IMR-90 (cell line): ENCODE results near the gene ME3. TPM values are rescaled to one million over a fixed set of nuclear protein-coding genes. Genes with fewer than 3 reads are reported as not detected.

ENCODE experiments used
- ATAC-seq: fragments of 200-7000 bp; cut with Tn5 transposase; 2 replicates; pipeline ENCODE4 v1.9.1; 2020; ENCODE audit warnings: low read depth, mild to moderate bottlenecking, moderate library complexity
- BruUV-seq: library from RNA; stranded (reverse); fragments of 400-500 nt; replicated peaks from 2 replicates; lab custom pipeline; 2021; lab: Mats Ljungman, UMichigan
- CTCF ChIA-PET: fragments of 300-600 bp; formaldehyde crosslinking; extraction: SDS; loops from one replicate; lab custom pipeline; 2021; ENCODE audit warnings: antibody characterized with exemption; lab: Yijun Ruan, JAX
- POLR2A ChIA-PET: fragments of 300-600 bp; sonication (Branson Sonifier 250); formaldehyde crosslinking; loops from one replicate; lab custom pipeline; 2022; ENCODE audit warnings: antibody characterized with exemption; ENCODE audit not compliant: unreplicated experiment; lab: Charles Lee
- DNase-seq: peaks from one replicate; pipeline ENCODE4 v3.0.0; 2013
- H2AFZ ChIP-seq: replicated peaks from 2 replicates; pipeline ENCODE3; 2013; ENCODE audit warnings: low read length, mild to moderate bottlenecking; ENCODE audit not compliant: poor library complexity
- H2AK5ac ChIP-seq: 2 replicates; pipeline ENCODE4 v1.6.1; 2013; ENCODE audit warnings: low read depth, low read length, inconsistent platforms
- H2AK9ac ChIP-seq: replicated peaks from 2 replicates; pipeline ENCODE3; 2013; ENCODE audit warnings: mild to moderate bottlenecking, low read depth, low read length, moderate library complexity; ENCODE audit not compliant: poor library complexity
- H2BK120ac ChIP-seq: 2 replicates; pipeline ENCODE4 v1.6.1; 2013; ENCODE audit warnings: low read depth, low read length, inconsistent platforms
- H2BK15ac ChIP-seq: 3 replicates; pipeline ENCODE4 v1.6.1; 2013; ENCODE audit warnings: low read depth, low read length, inconsistent platforms
- H2BK20ac ChIP-seq: 2 replicates; pipeline ENCODE4 v1.6.1; 2013; ENCODE audit warnings: low read depth, mild to moderate bottlenecking, inconsistent platforms, low read length, moderate library complexity
- H2BK5ac ChIP-seq: 2 replicates; pipeline ENCODE4 v1.6.1; 2013; ENCODE audit warnings: mild to moderate bottlenecking, low read depth, low read length, inconsistent platforms; ENCODE audit not compliant: poor library complexity, severe bottlenecking
- H3K14ac ChIP-seq: replicated peaks from 2 replicates; pipeline ENCODE4 v1.6.1; 2013; ENCODE audit warnings: low read depth, low read length, inconsistent platforms
- H3K18ac ChIP-seq: 2 replicates; pipeline ENCODE4 v1.6.1; 2013; ENCODE audit warnings: low read depth, low read length, control low read depth
- H3K23ac ChIP-seq: 2 replicates; pipeline ENCODE4 v1.6.1; 2013; ENCODE audit warnings: low read depth, low read length, inconsistent platforms
- H3K27ac ChIP-seq: 2 replicates; pipeline ENCODE4 v1.5.1; 2013; ENCODE audit warnings: mild to moderate bottlenecking, control low read depth, low read length; ENCODE audit not compliant: insufficient read depth
- H3K27me3 ChIP-seq: 2 replicates; pipeline ENCODE4 v1.6.1; 2013; ENCODE audit warnings: low read length; ENCODE audit not compliant: control insufficient read depth, insufficient read depth
- H3K36me3 ChIP-seq: 2 replicates; pipeline ENCODE4 v1.6.1; 2013; ENCODE audit warnings: low read length, mixed read lengths; ENCODE audit not compliant: control insufficient read depth, insufficient read depth
- H3K4ac ChIP-seq: 2 replicates; pipeline ENCODE4 v1.6.1; 2013; ENCODE audit warnings: low read depth, low read length, inconsistent platforms
- H3K4me1 ChIP-seq: 2 replicates; pipeline ENCODE4 v1.6.1; 2013; ENCODE audit warnings: low read length, mixed read lengths; ENCODE audit not compliant: control insufficient read depth, insufficient read depth
- H3K4me2 ChIP-seq: 2 replicates; pipeline ENCODE4 v1.6.1; 2013; ENCODE audit warnings: low read depth, mild to moderate bottlenecking, control low read depth, low read length, moderate library complexity
- H3K4me3 ChIP-seq: 2 replicates; pipeline ENCODE4 v1.5.1; 2013; ENCODE audit warnings: low read depth, mild to moderate bottlenecking, control low read depth, low read length, moderate library complexity; ENCODE audit not compliant: insufficient read depth
- H3K56ac ChIP-seq: 2 replicates; pipeline ENCODE4 v1.6.1; 2013; ENCODE audit warnings: low read length, inconsistent platforms; ENCODE audit not compliant: insufficient read depth; ENCODE audit errors: extremely low read depth
- H3K79me1 ChIP-seq, 2 experiments: 2 replicates each; pipeline ENCODE4 v1.6.1; 2013; ENCODE audit warnings: low read length in 2 of 2, inconsistent platforms in 1 of 2, low read depth in 1 of 2
- H3K9ac ChIP-seq: 2 replicates; pipeline ENCODE4 v1.6.1; 2013; ENCODE audit warnings: low read depth, low read length, control low read depth
- H3K9me1 ChIP-seq: 2 replicates; pipeline ENCODE4 v1.6.1; 2013; ENCODE audit warnings: low read length, inconsistent platforms; ENCODE audit not compliant: insufficient read depth
- H3K9me3 ChIP-seq: 2 replicates; pipeline ENCODE4 v1.6.1; 2013; ENCODE audit warnings: low read length; ENCODE audit not compliant: control insufficient read depth, insufficient read depth
- H4K20me1 ChIP-seq: 2 replicates; pipeline ENCODE4 v1.6.1; 2013; ENCODE audit warnings: low read length, inconsistent platforms; ENCODE audit not compliant: insufficient read depth
- H4K5ac ChIP-seq: 2 replicates; pipeline ENCODE4 v1.6.1; 2013; ENCODE audit warnings: mild to moderate bottlenecking, low read depth, low read length, control low read depth
- H4K8ac ChIP-seq, 2 experiments: 2 replicates each; pipeline ENCODE4 v1.6.1; 2013; ENCODE audit warnings: low read depth in 2 of 2, low read length in 2 of 2, control low read depth in 1 of 2, inconsistent platforms in 1 of 2
- H4K91ac ChIP-seq: 2 replicates; pipeline ENCODE4 v1.6.1; 2013; ENCODE audit warnings: low read depth, low read length, inconsistent platforms; ENCODE audit not compliant: insufficient read depth
- BHLHE40 ChIP-seq: fragments of 150-350 bp; IDR thresholded peaks from 2 replicates; pipeline ENCODE4 v1.6.1; 2016; ENCODE audit warnings: mild to moderate bottlenecking, low read depth, low read length
- CEBPB ChIP-seq: IDR thresholded peaks from 2 replicates; pipeline ENCODE4 v1.6.1; 2012; ENCODE audit warnings: low read depth, low read length, improper control_type of control experiment
- CHD1 ChIP-seq: IDR thresholded peaks from 2 replicates; pipeline ENCODE4 v1.6.1; 2012; ENCODE audit warnings: low read depth, low read length, improper control_type of control experiment
- FOS ChIP-seq: fragments of 150-350 bp; IDR thresholded peaks from 2 replicates; pipeline ENCODE4 v1.6.1; 2016; ENCODE audit warnings: low read depth, low read length
- MAFK ChIP-seq: IDR thresholded peaks from 2 replicates; pipeline ENCODE4 v1.6.1; 2012; ENCODE audit warnings: low read depth, low read length, improper control_type of control experiment
- MAZ ChIP-seq: IDR thresholded peaks from 2 replicates; pipeline ENCODE4 v1.6.1; 2012; ENCODE audit warnings: low read depth, mild to moderate bottlenecking, low read length, improper control_type of control experiment, moderate library complexity, borderline replicate concordance
- MXI1 ChIP-seq: IDR thresholded peaks from 2 replicates; pipeline ENCODE4 v1.6.1; 2012; ENCODE audit warnings: low read depth, mild to moderate bottlenecking, low read length, moderate library complexity, borderline replicate concordance
- NFE2L2 ChIP-seq: fragments of 150-350 bp; IDR thresholded peaks from 2 replicates; pipeline ENCODE4 v1.6.1; 2016; ENCODE audit warnings: low read depth, mild to moderate bottlenecking, low read length
- POLR2A ChIP-seq: IDR thresholded peaks from 2 replicates; pipeline ENCODE4 v1.6.1; 2012; ENCODE audit warnings: mild to moderate bottlenecking, low read depth, low read length
- RAD21 ChIP-seq: IDR thresholded peaks from 2 replicates; pipeline ENCODE4 v1.6.1; 2012; ENCODE audit warnings: low read length, improper control_type of control experiment
- RCOR1 ChIP-seq: IDR thresholded peaks from 2 replicates; pipeline ENCODE4 v1.6.1; 2012; ENCODE audit warnings: mild to moderate bottlenecking, low read length, improper control_type of control experiment; ENCODE audit not compliant: insufficient replicate concordance
- RFX5 ChIP-seq: IDR thresholded peaks from 2 replicates; pipeline ENCODE4 v1.8.0; 2012; ENCODE audit warnings: low read depth, mild to moderate bottlenecking, low read length, moderate library complexity
- SMC3 ChIP-seq: fragments of 150-350 bp; IDR thresholded peaks from 2 replicates; pipeline ENCODE4 v1.6.1; 2016; ENCODE audit warnings: low read depth, mild to moderate bottlenecking, antibody characterized with exemption, low read length, moderate library complexity
- WGBS, 2 experiments: methylation state at CpG; one replicate each; pipeline versions ENCODE4 v1.1.5 to v1.1.7; 2013; ENCODE audit warnings: missing lambda C conversion rate in 2 of 2; ENCODE audit not compliant: insufficient read length in 1 of 2; ENCODE audit errors: extremely low coverage in 2 of 2; 5-methylcytosine and 5-hydroxymethylcytosine counted together
- dilution Hi-C: fragments of 300-500 bp; cut with HindIII; formaldehyde crosslinking; loops from one replicate; pipeline ENCODE4 v1.14.3; 2018; ENCODE audit warnings: low sequenced_read_pairs; ENCODE audit not compliant: unreplicated experiment
- in situ Hi-C: fragments of 300-500 bp; cut with MboI; formaldehyde crosslinking; loops from 3 replicates; pipeline ENCODE4 v1.14.3; 2019; ENCODE audit warnings: low sequenced_read_pairs, inconsistent platforms, mixed read lengths
- intact Hi-C: fragments of 100-400 bp; cut with micrococcal nuclease; formaldehyde crosslinking; loops from 2 replicates; pipeline ENCODE4 v1.10.0; 2022
- polyA plus RNA-seq, 3 experiments: library from polyadenylated mRNA; depleted of rRNA; stranded (reverse); fragments of >200 nt; gene quantifications; 2 replicates each; pipeline ENCODE4 v1.2.3, GENCODE V29; 2012; ENCODE audit warnings: low replicate concordance in 1 of 3
- total RNA-seq: library from RNA; depleted of rRNA; stranded (reverse); fragments of >200 nt; gene quantifications from 2 replicates; pipeline ENCODE4 v1.2.3, GENCODE V29; 2012
- TF ChIP-seq, protein P1 (sequence below): fragments of 150-350 bp; IDR thresholded peaks from 2 replicates; pipeline ENCODE4 v1.6.1; 2017; ENCODE audit warnings: mild to moderate bottlenecking, antibody characterized with exemption, low read length, low read depth
- TF ChIP-seq, protein P2 (sequence below): fragments of 150-350 bp; IDR thresholded peaks from 2 replicates; pipeline ENCODE4 v1.6.1; 2016; ENCODE audit warnings: low read depth, mild to moderate bottlenecking, low read length, moderate library complexity, borderline replicate concordance
- TF ChIP-seq, protein P3 (sequence below): conservative IDR thresholded peaks from 2 replicates; pipeline ENCODE4 v1.5.1; 2012; ENCODE audit warnings: mild to moderate bottlenecking, low read depth, low read length, improper control_type of control experiment

ME3 gene
- total and polyA plus RNA-seq, 2 of the 4 experiments (the other 2 are of a cell fraction) = 7.8 to 9.0 TPM

DNA sequence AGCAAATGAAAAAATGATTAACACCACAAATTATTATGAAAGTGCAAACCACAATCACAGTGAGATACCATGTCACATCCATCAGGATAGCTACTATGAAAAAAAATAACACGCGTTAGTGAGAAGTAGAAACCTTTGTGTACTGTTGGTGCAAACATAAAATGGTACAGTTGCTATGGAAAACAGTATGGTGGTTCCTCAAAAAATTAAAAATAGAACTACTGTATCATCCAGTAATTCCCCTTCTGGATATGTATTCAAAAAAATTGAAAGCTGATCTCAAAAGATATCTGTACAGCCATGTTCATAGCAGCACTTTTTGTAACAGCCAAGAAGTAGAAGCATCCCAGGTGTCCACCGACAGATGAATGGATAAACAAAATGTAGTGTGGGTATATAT is 254.3 kb downstream of the ME3 start:
- H2BK120ac ChIP-seq = no peak overlapping the region
- ATAC-seq (no peak), DNase-seq (no peak)
- no peak overlapping the region for H2BK15ac ChIP-seq
- H2BK20ac ChIP-seq = no peak overlapping the region
- dilution Hi-C loops (no loop called here), in situ Hi-C loops (loop anchor here (5.0 kb wide), 1 partner anchor 56 kb away; no protein-coding TSS in a partner anchor), intact Hi-C loops (loop anchor here (2.0 kb wide), 1 partner anchor 57 kb away; no protein-coding TSS in a partner anchor)
- no peak overlapping the region for H4K8ac ChIP-seq
- no peaks in the 10 kb centered on the region; the same call in 1 of the 2 replicates for H3K9me1 ChIP-seq
- no peak overlapping the region for H3K56ac ChIP-seq
- ChIA-PET CTCF (interaction anchor here (1.2 kb wide), 1 partner anchor 58 kb away, joined by 8 read pairs; no protein-coding TSS in a partner anchor), POLR2A (no interaction called here)
- H3K4ac ChIP-seq = no peak overlapping the region
- no peak overlapping the region for H4K91ac ChIP-seq
- no peak overlapping the region for H4K5ac ChIP-seq
- no peak overlapping the region for H3K4me2 ChIP-seq
- no peak overlapping the region for H3K14ac ChIP-seq
- no peak overlapping the region for H2BK5ac ChIP-seq
- no peak overlapping the region for H2AK5ac ChIP-seq
- H4K20me1 ChIP-seq = no peaks in the 10 kb centered on the region
- no peak overlapping the region for H3K18ac ChIP-seq
- H2AFZ ChIP-seq = no peak overlapping the region
- peaks cover 4% of the 10 kb centered on the region for H3K4me1 ChIP-seq
- H2AK9ac ChIP-seq = no peak overlapping the region
- H3K4me3 ChIP-seq = no peak overlapping the region
- no peak overlapping the region for H3K9ac ChIP-seq
- H3K9me3 ChIP-seq = no peaks in the 10 kb centered on the region
- H3K27ac ChIP-seq = no peak overlapping the region
- H3K27me3 ChIP-seq = no peaks in the 10 kb centered on the region
- no peaks in the 10 kb centered on the region for H3K36me3 ChIP-seq
- no peaks in the 10 kb centered on the region for H3K79me1 ChIP-seq
- no peak overlapping the region for H3K23ac ChIP-seq
- TF ChIP-seq, protein P1, sequence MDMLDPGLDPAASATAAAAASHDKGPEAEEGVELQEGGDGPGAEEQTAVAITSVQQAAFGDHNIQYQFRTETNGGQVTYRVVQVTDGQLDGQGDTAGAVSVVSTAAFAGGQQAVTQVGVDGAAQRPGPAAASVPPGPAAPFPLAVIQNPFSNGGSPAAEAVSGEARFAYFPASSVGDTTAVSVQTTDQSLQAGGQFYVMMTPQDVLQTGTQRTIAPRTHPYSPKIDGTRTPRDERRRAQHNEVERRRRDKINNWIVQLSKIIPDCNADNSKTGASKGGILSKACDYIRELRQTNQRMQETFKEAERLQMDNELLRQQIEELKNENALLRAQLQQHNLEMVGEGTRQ = no peak
- TF ChIP-seq FOS = no peak
- TF ChIP-seq RFX5 = no peak
- TF ChIP-seq, protein P2, sequence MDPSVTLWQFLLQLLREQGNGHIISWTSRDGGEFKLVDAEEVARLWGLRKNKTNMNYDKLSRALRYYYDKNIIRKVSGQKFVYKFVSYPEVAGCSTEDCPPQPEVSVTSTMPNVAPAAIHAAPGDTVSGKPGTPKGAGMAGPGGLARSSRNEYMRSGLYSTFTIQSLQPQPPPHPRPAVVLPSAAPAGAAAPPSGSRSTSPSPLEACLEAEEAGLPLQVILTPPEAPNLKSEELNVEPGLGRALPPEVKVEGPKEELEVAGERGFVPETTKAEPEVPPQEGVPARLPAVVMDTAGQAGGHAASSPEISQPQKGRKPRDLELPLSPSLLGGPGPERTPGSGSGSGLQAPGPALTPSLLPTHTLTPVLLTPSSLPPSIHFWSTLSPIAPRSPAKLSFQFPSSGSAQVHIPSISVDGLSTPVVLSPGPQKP = no peak
- TF ChIP-seq RCOR1 = no peak
- no peak for TF ChIP-seq MXI1
- no peak for TF ChIP-seq POLR2A
- TF ChIP-seq, protein P3, sequence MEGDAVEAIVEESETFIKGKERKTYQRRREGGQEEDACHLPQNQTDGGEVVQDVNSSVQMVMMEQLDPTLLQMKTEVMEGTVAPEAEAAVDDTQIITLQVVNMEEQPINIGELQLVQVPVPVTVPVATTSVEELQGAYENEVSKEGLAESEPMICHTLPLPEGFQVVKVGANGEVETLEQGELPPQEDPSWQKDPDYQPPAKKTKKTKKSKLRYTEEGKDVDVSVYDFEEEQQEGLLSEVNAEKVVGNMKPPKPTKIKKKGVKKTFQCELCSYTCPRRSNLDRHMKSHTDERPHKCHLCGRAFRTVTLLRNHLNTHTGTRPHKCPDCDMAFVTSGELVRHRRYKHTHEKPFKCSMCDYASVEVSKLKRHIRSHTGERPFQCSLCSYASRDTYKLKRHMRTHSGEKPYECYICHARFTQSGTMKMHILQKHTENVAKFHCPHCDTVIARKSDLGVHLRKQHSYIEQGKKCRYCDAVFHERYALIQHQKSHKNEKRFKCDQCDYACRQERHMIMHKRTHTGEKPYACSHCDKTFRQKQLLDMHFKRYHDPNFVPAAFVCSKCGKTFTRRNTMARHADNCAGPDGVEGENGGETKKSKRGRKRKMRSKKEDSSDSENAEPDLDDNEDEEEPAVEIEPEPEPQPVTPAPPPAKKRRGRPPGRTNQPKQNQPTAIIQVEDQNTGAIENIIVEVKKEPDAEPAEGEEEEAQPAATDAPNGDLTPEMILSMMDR = no peak
- TF ChIP-seq CEBPB = no peak
- no peak for TF ChIP-seq RAD21
- no peak for TF ChIP-seq MAZ
- no peak for TF ChIP-seq CHD1
- no peak for TF ChIP-seq MAFK
- no peak for TF ChIP-seq BHLHE40
- no peak for TF ChIP-seq NFE2L2
- TF ChIP-seq SMC3 = no peak
- WGBS, 2 experiments = no CpG with 5 or more reads among the region's 3 CpGs
- BruUV-seq = no TSS peak
